T-helper 17 cell (primary cell): Measurements from ENCODE around the gene GOLGA8J. TPM values are rescaled to one million over a fixed set of nuclear protein-coding genes. Genes with fewer than 3 reads are reported as not detected.
"Not testable (repeated sequence)": the region's sequence is repeated elsewhere in the genome, so short reads cannot be mapped to it uniquely, and the experiment has no call there.

Experiments
- ATAC-seq: fragments of 150-1000 bp; cut with Tn5 transposase; 2 replicates; pipeline ENCODE4 v1.10.0; 2021; ENCODE audit warnings: mild to moderate bottlenecking, moderate library complexity
- DNase-seq, 3 donors: peaks; one replicate each; pipeline versions ENCODE4 v3.0.0 to v3.0.0-alpha.2; 2020 to 2021
- H3K9me3 ChIP-seq: one replicate; pipeline ENCODE4 v1.7.0; 2013; ENCODE audit warnings: low read length, mild to moderate bottlenecking; ENCODE audit not compliant: control insufficient read depth, poor library complexity, severe bottlenecking
- H3K27ac Mint-ChIP-seq: one replicate; pipeline ENCODE4 v1.8.0; 2022; ENCODE audit warnings: mild to moderate bottlenecking, moderate library complexity, mixed read lengths
- H3K27me3 Mint-ChIP-seq: one replicate; pipeline ENCODE4 v1.8.0; 2022; ENCODE audit warnings: mixed read lengths
- H3K36me3 Mint-ChIP-seq: one replicate; pipeline ENCODE4 v1.8.0; 2022; ENCODE audit warnings: low read depth, mixed read lengths
- H3K4me1 Mint-ChIP-seq: one replicate; pipeline ENCODE4 v1.8.0; 2022; ENCODE audit warnings: mild to moderate bottlenecking, mixed read lengths
- H3K4me3 Mint-ChIP-seq: one replicate; pipeline ENCODE4 v1.8.0; 2022; ENCODE audit warnings: mild to moderate bottlenecking, moderate library complexity, mixed read lengths
- total RNA-seq, 4 donors: library from RNA in 2 of 4; stranded (reverse) in 2 of 4; gene quantifications; one replicate each; pipeline ENCODE4 v1.2.3 and lab custom pipeline; 2022 to 2026

The GOLGA8J gene, protein sequence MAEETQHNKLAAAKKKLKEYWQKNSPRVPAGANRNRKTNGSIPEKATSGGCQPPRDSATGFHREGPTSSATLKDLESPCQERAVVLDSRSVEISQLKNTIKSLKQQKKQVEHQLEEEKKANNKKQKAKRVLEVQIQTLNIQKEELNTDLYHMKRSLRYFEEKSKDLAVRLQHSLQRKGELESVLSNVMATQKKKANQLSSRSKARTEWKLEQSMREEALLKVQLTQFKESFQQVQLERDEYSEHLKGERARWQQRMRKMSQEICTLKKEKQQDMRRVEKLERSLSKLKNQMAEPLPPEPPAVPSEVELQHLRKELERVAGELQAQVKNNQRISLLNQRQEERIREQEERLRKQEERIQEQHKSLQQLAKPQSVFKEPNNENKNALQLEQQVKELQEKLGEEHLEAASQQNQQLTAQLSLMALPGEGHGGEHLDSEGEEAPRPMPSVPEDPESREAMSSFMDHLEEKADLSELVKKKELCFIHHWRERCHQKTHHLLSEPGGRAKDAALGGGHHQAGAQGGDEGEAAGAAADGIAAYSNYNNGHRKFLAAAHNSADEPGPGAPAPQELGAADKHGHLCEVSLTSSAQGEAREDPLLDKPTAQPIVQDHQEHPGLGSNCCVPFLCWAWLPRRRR
- under 1 TPM in 1 of 2 donors, not detected in 1; 0.50 TPM for total RNA-seq
- 0 reads per million in 2 donors for total RNA-seq (lab: John Stamatoyannopoulos, UW)

DNA sequence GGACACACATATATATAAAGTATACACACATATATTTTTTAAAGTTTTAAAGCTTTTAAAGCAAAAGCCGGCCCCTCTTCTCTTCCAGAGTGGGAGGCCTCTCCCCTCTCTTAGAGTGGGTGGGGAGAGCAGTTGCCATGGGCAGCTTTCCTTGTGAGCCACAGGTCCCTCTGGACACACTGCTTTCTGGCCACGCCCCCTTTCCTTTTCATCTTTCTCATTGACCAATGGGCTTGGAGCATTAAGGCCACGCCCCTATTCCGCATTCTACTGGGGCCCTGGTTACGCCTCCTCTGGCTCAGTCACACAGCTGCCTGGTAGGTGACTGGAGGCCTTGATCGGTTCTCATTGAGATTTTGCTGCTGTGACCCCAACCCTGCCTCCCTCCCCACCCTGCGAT lies at the start of gene GOLGA8J:
Gene GOLGA8J, plus strand, starts transcription at position 301 of the 400 bp plus-strand sequence. Its CDS starts 98 bp downstream, at position 399.
- not testable (repeated sequence) for H3K4me3 Mint-ChIP-seq, H3K27me3 Mint-ChIP-seq, DNase-seq, ATAC-seq, H3K4me1 Mint-ChIP-seq, H3K27ac Mint-ChIP-seq, H3K9me3 ChIP-seq, H3K36me3 Mint-ChIP-seq

DNA sequence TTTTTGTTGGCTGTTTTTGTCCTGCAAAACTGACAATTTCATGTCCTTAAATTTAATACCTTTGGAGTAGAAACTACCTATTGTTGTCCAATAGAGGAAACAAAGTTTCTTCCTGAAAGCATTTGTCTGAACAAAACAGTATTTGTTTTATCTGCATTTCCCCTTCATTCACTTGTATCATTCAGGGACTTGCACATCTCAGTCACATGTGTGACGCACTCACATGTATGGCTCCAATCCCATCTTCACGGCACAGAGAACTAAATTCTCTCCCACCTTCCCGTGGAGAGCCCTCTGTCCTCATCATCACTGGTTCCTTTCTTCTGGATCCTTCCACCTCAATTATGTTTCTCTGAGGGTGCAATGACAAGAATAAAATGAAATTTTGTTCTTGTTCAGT lies 49.5 kb upstream of the GOLGA8J start:
- Mint-ChIP-seq H3K4me3 (no peak overlapping the region), H3K27ac (no peak overlapping the region), H3K4me1 (no peaks in the 10 kb centered on the region), H3K36me3 (no peaks in the 10 kb centered on the region), H3K27me3 (peaks cover 25% of the 10 kb centered on the region)
- no peak for DNase-seq
- H3K9me3 ChIP-seq, result no peaks in the 10 kb centered on the region
- ATAC-seq, result no peak

- no peaks in the 10 kb centered on the region for H3K9me3 ChIP-seq
- Mint-ChIP-seq H3K27me3 (peaks cover 25% of the 10 kb centered on the region), H3K36me3 (no peaks in the 10 kb centered on the region), H3K4me3 (no peak overlapping the region), H3K4me1 (no peaks in the 10 kb centered on the region), H3K27ac (no peak overlapping the region)
- no peak for ATAC-seq
- DNase-seq, result no peak
Measured at GRCh38 chr15:30033763-30034162, 49.0 kb upstream of the GOLGA8J start.

- no peak for DNase-seq
- H3K36me3 Mint-ChIP-seq, result no peaks in the 10 kb centered on the region
- no peak overlapping the region for H3K27ac Mint-ChIP-seq
Measured at GRCh38 chr15:30036036-30036703, 46.6 kb upstream of the GOLGA8J start.

DNA sequence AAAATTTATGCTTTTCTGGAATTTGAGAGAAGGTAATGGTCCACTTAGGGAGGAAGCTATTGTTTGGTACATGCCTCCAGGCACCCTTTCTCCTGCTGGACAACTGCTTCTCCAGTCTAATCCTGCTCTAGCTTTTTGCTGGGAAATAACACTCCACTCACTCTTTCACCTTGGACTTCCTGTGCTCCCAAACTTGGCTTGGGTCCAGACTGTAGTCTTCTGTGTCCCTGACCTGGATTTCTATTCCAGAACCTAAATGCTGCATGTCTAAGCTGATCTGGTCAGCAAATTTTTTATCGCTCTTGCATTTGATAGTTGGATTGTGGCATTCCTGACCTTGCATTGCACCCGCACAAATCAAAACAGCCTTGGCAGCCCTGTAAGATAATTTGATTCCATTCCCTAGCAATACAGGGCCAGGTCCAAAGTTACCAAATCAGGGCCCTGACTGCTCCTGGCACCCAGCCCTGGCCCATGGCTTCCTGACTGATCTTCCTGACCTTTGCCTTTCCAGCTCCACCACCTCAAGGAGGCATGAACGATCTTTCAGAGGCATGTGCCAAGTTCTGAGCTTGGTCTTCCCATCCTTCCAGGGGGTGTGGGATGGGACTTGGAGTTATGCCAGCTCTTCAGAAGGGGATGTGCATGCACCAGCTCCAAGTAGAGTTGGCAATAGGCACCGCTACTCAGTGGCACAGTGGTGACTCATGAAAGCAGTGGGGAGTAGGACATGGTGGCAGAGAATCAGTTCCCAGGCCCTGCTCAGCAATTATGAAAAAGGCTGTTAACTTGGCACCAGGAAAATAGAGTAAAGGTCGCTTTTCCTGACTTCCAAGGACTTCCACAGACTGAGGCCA lies 43.9 kb upstream of the GOLGA8J start:
- no peak for DNase-seq
- no peak overlapping the region for H3K4me3 Mint-ChIP-seq

More at GRCh38 chr15:30036036-30036703, 46.6 kb upstream of the GOLGA8J start:
- H3K4me3 Mint-ChIP-seq, result no peak overlapping the region
- H3K27me3 Mint-ChIP-seq, result peaks cover 30% of the 10 kb centered on the region
- no peak for ATAC-seq
- H3K9me3 ChIP-seq, result no peaks in the 10 kb centered on the region
- no peaks in the 10 kb centered on the region for H3K4me1 Mint-ChIP-seq

GRCh38 chr15:30041868-30042267 lies 40.9 kb upstream of the GOLGA8J start:
- H3K9me3 ChIP-seq, result no peaks in the 10 kb centered on the region
- Mint-ChIP-seq H3K27ac (no peak overlapping the region), H3K4me3 (no peak overlapping the region), H3K4me1 (no peaks in the 10 kb centered on the region), H3K36me3 (peaks cover 4% of the 10 kb centered on the region), H3K27me3 (peaks cover 47% of the 10 kb centered on the region)
- DNase-seq (no peak), ATAC-seq (no peak)

More for the DNA sequence above, 43.9 kb upstream of the GOLGA8J start:
- Mint-ChIP-seq H3K36me3 (no peaks in the 10 kb centered on the region), H3K4me1 (no peaks in the 10 kb centered on the region), H3K27me3 (peaks cover 37% of the 10 kb centered on the region), H3K27ac (no peak overlapping the region)
- no peaks in the 10 kb centered on the region for H3K9me3 ChIP-seq
- ATAC-seq, result no peak

- Mint-ChIP-seq H3K27me3 (peaks cover 43% of the 10 kb centered on the region), H3K4me3 (no peak overlapping the region), H3K27ac (no peak overlapping the region)
Measured at GRCh38 chr15:30042556-30042955, 40.2 kb upstream of the GOLGA8J start.

GRCh38 chr15:30043211-30043655 lies 39.5 kb upstream of the GOLGA8J start:
- Mint-ChIP-seq H3K27me3 (peaks cover 45% of the 10 kb centered on the region), H3K4me1 (no peaks in the 10 kb centered on the region), H3K36me3 (peaks cover 4% of the 10 kb centered on the region), H3K27ac (no peak overlapping the region), H3K4me3 (no peak overlapping the region)
- ATAC-seq (no peak), DNase-seq (no peak)
- H3K9me3 ChIP-seq, result no peaks in the 10 kb centered on the region

More at GRCh38 chr15:30042556-30042955, 40.2 kb upstream of the GOLGA8J start:
- Mint-ChIP-seq H3K4me1 (no peaks in the 10 kb centered on the region), H3K36me3 (peaks cover 4% of the 10 kb centered on the region)
- no peaks in the 10 kb centered on the region for H3K9me3 ChIP-seq
- DNase-seq (no peak), ATAC-seq (no peak)

DNA sequence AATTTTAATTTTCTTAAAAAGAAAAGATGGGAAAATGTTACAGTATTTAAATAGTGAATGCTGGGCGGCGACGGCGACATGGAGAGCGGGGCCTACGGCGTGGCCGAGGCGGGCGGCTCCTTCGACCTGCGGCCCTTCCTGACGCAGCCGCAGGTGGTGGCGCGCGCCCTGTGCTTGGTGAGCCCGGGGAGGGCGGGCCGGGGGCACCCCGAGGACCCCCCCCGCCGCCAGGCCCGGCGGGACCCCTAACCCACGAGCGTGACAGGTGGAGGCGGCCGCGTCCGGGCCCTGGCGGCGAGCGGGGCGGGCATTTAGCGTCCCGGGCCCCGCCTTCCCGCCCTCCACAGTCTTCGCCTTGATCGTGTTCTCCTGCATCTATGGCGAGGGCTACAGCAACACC lies 38.4 kb upstream of the GOLGA8J start:
- ATAC-seq (no peak), DNase-seq (no peak)
- H3K4me1 Mint-ChIP-seq, result no peaks in the 10 kb centered on the region
- H3K4me3 Mint-ChIP-seq, result no peak overlapping the region
- no peaks in the 10 kb centered on the region for H3K9me3 ChIP-seq
- H3K27ac Mint-ChIP-seq, result no peak overlapping the region
- H3K36me3 Mint-ChIP-seq, result peaks cover 4% of the 10 kb centered on the region
- peaks cover 41% of the 10 kb centered on the region for H3K27me3 Mint-ChIP-seq

- not testable (repeated sequence) for H3K4me3 Mint-ChIP-seq, H3K27ac Mint-ChIP-seq, H3K9me3 ChIP-seq, H3K4me1 Mint-ChIP-seq, ATAC-seq, DNase-seq, H3K36me3 Mint-ChIP-seq
- H3K27me3 Mint-ChIP-seq, result peaks cover 41% of the 10 kb centered on the region
Measured at GRCh38 chr15:30044826-30045225, 37.9 kb upstream of the GOLGA8J start.

- H3K36me3 Mint-ChIP-seq, H3K4me1 Mint-ChIP-seq, H3K27ac Mint-ChIP-seq, ATAC-seq, DNase-seq, H3K4me3 Mint-ChIP-seq, H3K9me3 ChIP-seq: not testable (repeated sequence)
- peaks cover 46% of the 10 kb centered on the region for H3K27me3 Mint-ChIP-seq
Measured at GRCh38 chr15:30045248-30046041, 37.3 kb upstream of the GOLGA8J start.

- H3K9me3 ChIP-seq, result no peaks in the 10 kb centered on the region
- H3K27me3 Mint-ChIP-seq, result peaks cover 50% of the 10 kb centered on the region
- no peak overlapping the region for H3K27ac Mint-ChIP-seq
- no peak for DNase-seq
- H3K36me3 Mint-ChIP-seq, result peaks cover 4% of the 10 kb centered on the region
- no peak overlapping the region for H3K4me3 Mint-ChIP-seq
- no peak for ATAC-seq
- H3K4me1 Mint-ChIP-seq, result no peaks in the 10 kb centered on the region
Measured at GRCh38 chr15:30046430-30046829, 36.3 kb upstream of the GOLGA8J start.
